ENCODE data around the gene PPP2R5B.

DNA sequence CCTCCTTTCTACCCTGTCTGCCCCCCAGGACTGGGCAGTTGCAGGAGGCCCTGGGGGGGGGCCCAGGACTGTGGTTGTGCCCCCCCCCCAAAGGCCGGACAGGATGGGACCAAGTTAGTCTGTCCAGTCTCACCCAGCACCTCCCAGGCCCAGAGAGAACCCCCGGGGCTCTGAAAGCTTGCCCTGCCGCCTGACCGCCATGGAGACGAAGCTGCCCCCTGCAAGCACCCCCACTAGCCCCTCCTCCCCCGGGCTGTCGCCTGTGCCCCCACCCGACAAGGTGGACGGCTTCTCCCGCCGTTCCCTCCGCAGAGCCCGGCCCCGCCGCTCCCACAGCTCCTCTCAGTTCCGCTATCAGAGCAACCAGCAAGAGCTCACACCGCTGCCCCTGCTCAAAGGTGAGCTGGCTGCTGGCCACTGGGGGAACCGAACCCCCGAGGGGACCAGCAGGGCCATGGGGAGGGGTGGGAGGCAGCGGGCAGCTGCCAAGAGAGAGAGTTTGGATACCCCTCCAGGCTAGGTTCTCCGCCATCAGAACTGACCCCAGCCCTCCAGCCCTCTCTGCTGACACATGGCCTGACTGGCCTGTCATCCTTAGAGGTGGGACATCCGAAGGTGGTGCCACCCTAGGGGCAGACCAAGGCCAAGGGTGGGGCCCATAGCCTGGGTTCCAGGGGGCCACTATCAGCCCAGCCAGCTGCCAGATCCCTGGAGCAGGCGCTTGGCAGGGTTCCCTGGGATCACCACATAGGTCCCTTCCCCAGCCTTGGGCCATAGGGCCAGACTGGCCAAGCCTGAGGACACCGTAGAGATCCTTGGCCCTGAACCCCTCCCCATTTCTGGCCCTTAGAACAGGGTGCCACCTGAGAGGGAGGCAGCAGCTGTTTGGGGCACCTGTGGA, 1.3 kb downstream of the PPP2R5B start:
- TF ChIP-seq, protein P1, sequence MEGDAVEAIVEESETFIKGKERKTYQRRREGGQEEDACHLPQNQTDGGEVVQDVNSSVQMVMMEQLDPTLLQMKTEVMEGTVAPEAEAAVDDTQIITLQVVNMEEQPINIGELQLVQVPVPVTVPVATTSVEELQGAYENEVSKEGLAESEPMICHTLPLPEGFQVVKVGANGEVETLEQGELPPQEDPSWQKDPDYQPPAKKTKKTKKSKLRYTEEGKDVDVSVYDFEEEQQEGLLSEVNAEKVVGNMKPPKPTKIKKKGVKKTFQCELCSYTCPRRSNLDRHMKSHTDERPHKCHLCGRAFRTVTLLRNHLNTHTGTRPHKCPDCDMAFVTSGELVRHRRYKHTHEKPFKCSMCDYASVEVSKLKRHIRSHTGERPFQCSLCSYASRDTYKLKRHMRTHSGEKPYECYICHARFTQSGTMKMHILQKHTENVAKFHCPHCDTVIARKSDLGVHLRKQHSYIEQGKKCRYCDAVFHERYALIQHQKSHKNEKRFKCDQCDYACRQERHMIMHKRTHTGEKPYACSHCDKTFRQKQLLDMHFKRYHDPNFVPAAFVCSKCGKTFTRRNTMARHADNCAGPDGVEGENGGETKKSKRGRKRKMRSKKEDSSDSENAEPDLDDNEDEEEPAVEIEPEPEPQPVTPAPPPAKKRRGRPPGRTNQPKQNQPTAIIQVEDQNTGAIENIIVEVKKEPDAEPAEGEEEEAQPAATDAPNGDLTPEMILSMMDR (IDR thresholded peaks at IDR 0.05), result no peak
- TF ChIP-seq, protein P2, sequence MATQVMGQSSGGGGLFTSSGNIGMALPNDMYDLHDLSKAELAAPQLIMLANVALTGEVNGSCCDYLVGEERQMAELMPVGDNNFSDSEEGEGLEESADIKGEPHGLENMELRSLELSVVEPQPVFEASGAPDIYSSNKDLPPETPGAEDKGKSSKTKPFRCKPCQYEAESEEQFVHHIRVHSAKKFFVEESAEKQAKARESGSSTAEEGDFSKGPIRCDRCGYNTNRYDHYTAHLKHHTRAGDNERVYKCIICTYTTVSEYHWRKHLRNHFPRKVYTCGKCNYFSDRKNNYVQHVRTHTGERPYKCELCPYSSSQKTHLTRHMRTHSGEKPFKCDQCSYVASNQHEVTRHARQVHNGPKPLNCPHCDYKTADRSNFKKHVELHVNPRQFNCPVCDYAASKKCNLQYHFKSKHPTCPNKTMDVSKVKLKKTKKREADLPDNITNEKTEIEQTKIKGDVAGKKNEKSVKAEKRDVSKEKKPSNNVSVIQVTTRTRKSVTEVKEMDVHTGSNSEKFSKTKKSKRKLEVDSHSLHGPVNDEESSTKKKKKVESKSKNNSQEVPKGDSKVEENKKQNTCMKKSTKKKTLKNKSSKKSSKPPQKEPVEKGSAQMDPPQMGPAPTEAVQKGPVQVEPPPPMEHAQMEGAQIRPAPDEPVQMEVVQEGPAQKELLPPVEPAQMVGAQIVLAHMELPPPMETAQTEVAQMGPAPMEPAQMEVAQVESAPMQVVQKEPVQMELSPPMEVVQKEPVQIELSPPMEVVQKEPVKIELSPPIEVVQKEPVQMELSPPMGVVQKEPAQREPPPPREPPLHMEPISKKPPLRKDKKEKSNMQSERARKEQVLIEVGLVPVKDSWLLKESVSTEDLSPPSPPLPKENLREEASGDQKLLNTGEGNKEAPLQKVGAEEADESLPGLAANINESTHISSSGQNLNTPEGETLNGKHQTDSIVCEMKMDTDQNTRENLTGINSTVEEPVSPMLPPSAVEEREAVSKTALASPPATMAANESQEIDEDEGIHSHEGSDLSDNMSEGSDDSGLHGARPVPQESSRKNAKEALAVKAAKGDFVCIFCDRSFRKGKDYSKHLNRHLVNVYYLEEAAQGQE (IDR thresholded peaks at IDR 0.05; ENCODE audit: insufficient read depth in 1 of 2, low read depth in 2 of 2, low read length in 1 of 2), result no peak
- no peak for TF ChIP-seq POLR2AphosphoS5 (IDR thresholded peaks at IDR 0.05; ENCODE audit: low read depth, low read length)
- TF ChIP-seq TCF7L2 (IDR thresholded peaks at IDR 0.05; ENCODE audit: low read depth, low read length), result no peak

Measured in Panc1 (cell line).